Activated T-cell treated with anti-CD3 and anti-CD28 coated beads, Interleukin-2, amount 50 U/mL, for 1 hour (primary cell): ENCODE measurements around the gene DTNBP1.

Source experiments
- DNase-seq: peaks from one replicate; pipeline ENCODE4 v3.0.0-alpha.2; 2020

Gene DTNBP1

GRCh38 chr6:15585760-15586214, 77.0 kb downstream of the DTNBP1 start:
- no peak for DNase-seq

- no peak for DNase-seq
Measured at GRCh38 chr6:15582499-15582898, 80.3 kb downstream of the DTNBP1 start.

DNA sequence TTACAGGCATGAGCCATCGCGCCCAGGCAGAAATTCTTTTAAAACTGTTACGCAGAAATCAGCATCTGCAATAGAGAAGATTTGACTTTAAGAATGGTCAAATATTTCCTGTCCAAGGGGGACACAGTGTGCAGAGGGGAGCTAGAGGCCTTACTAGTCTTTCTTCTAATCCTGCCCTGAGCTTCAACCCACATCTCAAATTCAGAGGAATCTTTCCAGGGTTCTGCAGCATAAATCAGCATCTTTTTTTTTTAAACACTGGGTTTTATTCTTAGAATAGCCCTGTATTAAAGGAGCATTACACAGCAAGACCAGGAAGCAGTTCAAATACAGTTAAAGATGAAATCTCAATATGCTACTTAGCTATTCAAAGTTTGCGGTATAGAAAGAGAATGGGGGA, 81.1 kb downstream of the DTNBP1 start:
- DNase-seq: no peak

GRCh38 chr6:15580326-15580725, 82.5 kb downstream of the DTNBP1 start:
- no peak for DNase-seq

DNA sequence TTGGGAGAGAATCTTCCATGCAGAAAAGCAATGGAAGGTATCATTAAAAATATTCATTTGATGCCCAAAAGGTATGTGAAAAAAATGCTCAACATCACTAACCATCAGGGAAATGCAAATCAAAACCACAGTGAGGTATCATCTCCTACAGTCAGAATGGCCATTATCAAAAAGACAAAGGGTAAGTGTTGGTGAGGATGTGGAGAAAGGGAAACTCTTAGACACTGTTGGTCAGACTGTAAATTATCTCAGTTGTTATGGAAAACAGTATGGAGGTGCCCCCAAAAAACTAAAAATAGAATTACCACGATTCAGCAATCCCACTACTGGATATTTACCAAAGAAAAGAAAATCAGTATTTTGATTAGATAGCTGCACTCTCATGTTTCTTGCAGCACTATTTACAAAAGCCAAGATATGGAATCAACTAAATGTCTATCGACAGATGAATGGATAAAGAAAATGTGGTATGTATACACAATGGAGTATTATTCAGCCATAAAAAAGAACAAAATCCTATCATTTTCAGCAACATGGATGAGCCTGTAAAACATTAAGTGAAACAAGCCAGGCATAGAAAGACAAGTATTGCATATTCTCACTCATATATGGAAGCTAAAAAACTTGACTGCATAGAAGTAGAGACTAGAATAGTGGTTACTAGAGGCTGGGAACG, 84.0 kb downstream of the DTNBP1 start:
- no peak for DNase-seq

- DNase-seq: no peak
Measured at GRCh38 chr6:15577550-15578171, 85.2 kb downstream of the DTNBP1 start.

GRCh38 chr6:15577106-15577505, 85.7 kb downstream of the DTNBP1 start:
- DNase-seq: no peak

- DNase-seq: no peak
Measured at GRCh38 chr6:15575357-15576033, 87.3 kb downstream of the DTNBP1 start.

GRCh38 chr6:15574486-15574885, 88.3 kb downstream of the DTNBP1 start:
- no peak for DNase-seq

- no peak for DNase-seq
Measured at GRCh38 chr6:15574023-15574422, 88.8 kb downstream of the DTNBP1 start.

GRCh38 chr6:15573384-15573783, 89.4 kb downstream of the DTNBP1 start:
- DNase-seq: no peak

DNA sequence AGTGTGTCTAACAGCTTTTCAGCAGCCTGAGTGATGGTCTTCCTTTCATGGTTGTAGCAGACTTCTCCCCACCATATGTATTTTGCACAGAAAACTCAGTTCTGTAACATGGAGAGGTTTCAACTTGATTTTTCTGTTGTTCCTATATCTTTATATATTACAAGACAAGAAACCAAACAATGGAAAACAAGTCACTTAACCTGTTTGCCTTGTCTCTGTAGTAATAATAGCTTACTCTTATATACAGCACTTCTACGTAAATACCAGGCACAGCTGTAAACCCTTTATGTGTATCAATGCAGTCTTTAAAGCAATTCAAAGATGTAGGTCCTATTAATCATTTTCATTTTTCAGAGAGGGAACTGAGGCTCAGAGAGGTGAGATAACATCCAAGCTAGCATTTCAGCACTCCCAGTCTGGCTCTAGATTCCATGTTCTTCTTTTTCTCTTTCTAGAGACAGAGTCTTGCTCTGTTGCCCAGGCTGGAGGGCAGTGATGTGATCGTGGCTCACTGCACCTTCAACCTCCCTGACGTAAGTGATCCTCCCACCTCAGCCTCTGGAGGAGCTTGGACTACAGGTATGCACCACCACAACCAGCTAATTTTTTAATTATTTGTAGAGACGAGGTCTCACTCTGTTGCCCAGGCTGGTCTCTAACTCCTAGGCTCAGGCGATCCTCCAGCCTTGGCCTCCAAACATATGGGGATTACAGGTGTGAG, 90.4 kb downstream of the DTNBP1 start:
- no peak for DNase-seq

DNA sequence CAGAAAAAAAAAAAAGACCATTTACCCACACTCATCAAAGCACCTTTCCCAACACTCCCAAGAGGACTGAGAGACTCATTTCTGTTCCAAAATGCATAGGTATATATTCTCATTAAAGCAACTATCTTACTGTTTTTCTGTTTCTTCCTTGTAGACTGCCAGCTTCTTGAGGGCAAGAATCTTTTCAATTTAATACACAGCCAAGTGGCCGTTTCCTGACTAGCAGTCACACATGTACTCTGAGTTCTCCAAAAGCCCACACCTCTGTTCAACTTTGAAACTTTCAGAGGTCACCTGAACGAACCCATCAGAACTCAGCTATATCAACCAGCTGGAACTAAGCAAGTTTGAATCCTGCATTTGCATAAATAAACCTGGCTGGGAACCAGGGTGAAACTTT, 92.7 kb downstream of the DTNBP1 start:
- DNase-seq: no peak

GRCh38 chr6:15569035-15569995, 93.5 kb downstream of the DTNBP1 start:
- DNase-seq: no peak

DNA sequence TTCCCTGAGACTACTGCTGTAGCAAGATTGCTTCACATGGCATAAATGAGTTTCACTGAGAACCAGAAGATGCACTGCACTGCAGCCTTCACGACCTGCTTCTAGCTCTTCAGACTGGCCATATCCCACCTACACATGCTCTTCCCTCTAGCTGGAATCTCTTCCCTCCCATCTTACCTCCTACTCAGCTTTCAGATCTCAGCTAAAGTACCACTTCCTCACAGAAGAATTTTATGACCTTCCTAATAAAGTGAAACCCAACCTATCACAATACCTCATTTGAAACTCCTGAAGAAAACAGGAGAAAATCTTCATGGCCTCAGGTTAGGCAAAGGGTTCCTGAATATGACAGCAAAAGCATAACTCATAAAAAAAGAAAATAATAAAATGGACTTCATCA, 99.9 kb downstream of the DTNBP1 start:
- no peak for DNase-seq

DNA sequence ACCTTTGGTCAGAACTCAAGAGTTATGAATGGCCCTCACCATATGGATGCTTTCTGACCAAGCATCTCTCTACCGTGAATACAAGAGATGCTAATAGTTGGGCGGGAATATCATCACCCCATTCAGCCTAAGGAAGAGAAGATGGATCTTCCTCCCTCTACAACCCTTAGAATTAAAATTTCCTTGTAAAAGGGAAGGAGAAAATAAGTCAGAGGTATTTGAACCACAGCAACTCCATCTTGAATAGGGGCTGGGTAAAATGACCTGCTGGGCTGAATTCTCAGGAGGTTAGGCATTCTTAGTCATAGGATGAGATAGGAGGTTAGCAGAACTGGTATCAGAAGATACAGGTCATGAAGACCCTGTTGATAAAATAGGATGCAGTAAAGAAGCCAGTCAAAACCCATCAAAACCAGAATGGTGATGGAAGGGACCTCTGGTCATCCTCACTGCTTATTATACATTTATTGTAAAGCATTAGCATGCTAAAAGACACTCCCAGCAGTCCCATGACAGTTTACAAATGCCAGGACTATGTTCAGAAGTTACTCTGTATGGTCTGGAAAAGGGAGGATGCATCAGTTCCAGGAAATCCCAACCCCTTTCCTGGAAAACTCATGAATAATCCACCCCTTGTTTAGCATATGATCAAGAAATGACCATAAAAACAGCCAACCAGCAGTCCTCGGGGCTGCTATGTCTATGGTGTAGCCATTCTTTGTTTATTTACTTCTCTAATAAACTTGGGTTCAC, 101.2 kb downstream of the DTNBP1 start:
- DNase-seq: no peak

DNA sequence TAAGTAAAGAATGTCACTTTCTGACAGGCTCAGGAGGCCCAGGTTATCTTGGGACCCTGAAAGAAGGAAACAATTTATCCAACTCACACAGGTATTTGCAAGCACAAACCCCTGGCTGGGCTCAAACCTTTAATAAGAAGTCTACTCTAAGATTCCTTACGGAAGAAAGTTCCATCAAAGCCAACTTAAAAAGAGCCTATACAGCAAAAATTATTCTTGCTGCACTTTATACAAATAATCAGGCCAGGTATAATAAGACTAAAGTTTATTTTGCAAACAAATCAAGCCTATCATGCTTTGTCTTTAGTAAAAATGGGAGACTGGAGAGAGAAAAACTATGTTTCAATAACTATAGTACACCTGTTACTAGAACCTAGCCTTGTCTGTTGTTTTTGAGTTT, 102.1 kb downstream of the DTNBP1 start:
- DNase-seq: no peak

DNA sequence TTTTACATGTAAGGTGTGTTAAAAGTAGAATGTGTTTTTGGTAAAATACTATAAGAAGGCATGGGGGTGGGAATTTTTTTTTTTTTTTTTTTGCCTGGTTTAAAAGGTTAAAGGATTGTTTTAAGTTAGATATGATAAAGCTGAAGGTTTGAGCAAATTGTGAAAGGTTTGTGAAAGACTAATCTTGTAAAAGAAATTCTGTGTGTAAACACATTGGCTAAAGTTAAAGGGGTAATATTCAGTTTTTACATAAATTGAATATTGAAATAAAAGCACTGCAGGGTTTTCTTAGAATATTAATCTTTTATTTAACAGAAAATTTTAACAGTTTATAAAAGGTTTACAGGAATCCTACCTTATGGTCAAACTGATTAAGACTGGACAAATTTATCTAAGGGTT, 105.7 kb downstream of the DTNBP1 start:
- DNase-seq: no peak

- DNase-seq: no peak
Measured at GRCh38 chr6:15556711-15557110, 106.1 kb downstream of the DTNBP1 start.

GRCh38 chr6:15555101-15556038, 107.5 kb downstream of the DTNBP1 start:
- no peak for DNase-seq

DNA sequence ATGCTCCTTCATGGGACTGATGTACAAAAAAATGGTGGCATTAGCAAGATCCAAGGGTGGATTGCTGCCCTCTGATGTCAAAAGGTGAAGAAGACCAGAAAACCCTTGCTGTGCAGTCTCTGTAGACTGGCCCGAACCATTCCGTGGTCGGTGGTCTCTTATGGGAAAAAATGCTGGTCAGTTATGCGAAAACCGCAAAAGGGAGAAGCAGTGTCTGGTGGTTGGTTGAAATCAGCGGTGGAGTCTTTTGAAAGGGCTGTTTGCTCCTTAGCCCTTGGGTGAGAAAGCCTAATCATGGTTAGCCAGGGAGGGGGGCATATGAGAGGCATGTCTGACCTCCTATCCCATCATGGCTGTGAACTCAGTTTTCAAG, 108.1 kb downstream of the DTNBP1 start:
- DNase-seq: no peak
